ENCODE measurements around the gene THAP4.

Gene THAP4

DNA sequence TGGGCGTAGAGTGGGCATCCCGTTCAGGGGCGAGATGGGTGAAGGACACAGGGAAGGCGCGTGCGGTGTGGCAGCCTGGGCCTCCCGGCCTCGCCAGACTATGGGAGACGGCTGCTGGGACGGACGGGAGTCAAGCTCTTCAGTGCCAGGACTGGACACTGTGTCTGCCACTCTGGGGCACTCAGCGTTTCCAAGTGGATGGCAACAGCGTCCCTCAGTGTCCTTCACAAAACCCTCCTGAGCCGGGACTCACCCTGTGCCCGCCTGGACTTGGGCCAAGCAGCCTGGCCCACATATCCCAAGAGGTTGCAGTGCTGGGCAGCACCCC, 94.7 kb downstream of the THAP4 start:
- no peak for DNase-seq

DNA sequence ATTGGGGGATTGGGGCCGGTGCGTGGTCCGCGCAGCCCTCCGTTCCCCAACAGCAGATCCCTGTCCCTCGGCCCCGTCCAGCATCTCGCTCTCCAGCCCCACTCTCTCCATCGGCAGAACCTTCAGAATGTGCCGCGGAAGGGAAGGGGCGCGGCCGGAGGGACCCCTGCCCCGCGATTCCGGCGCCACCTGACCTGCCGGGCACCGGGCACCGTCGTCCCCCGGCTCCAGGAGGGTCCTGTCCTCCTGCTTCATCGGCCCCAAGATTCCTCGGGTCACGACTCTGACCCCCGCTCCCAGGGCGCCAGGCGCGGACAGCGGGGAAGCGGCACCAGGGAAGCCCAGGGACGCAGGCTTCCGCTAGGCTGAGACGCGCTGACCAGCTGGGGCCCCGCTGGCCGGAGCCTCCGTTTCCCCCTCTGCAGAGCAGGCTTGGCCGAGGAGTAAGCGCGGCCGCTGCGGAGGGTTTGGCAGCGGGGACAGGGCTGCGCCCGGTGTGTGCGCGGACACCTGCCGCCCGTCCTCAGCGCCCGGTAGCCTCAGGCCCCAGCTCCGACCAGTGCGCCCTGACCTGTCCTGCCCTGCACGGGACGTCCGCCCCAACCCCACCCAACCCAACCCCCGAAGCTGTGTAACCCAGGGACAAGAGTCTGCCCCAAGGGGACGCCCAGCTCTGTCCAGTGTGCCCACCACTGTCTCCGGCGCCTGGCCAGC, 95.2 kb downstream of the THAP4 start:
- DNase-seq, result no peak

DNA sequence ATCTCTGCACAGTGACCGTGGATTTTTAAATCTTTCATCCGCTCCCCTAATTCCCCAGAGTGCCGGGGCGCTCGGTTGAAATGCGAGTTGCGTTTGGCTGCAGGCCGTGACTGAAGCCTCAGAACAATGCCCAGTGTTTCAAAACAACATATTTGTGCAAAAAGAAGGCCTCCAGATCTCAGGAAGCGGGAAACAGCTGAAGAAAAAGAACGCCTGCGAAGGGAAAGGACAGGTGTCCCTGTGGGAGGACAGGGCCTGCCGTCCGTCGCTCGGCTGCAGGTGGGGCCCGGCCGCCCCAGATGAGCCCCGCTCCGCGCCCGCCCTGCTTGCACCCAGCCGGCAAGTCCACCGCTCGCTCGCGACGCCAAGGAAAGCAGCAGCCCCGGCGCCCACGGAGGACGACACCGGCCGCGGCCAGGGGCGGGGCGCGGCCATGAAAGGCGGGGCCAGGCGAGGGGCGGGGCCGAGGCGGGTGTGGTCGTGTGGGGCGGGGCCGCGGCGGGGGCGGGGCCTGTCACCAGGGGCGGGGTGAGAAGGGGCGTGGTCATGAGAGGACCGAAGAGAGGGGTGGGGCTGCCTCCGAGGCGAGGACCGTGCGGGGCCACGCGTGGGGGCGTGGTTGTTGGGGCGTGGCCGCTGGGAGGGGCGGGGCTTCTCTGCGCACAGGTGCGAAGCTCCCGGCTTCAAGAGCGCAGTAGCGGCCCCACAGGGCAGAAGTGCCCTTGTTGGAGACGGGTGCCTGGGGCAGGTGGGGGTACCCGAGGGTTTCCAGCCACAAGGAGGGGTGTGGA, 96.0 kb downstream of the THAP4 start:
- DNase-seq, result peak; percentile 42

DNA sequence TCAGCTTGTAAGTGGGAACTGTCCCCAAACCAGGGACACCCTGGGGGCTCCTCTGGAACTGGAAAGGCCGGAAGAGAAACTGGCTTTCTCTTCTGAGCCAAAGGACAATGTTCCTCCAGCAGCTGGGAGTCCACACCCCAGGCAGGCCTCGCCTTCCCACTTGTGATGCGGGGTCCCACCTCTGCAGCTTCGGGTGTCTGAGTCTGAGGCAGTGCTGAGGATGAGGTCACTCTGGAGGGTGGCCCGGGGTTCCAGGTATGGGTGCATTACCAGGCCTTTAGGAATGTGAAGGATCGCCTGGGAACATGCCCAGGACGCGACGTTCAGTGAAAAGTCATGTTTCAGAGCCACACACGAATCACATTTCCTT, 96.6 kb downstream of the THAP4 start:
- no peak for DNase-seq

DNA sequence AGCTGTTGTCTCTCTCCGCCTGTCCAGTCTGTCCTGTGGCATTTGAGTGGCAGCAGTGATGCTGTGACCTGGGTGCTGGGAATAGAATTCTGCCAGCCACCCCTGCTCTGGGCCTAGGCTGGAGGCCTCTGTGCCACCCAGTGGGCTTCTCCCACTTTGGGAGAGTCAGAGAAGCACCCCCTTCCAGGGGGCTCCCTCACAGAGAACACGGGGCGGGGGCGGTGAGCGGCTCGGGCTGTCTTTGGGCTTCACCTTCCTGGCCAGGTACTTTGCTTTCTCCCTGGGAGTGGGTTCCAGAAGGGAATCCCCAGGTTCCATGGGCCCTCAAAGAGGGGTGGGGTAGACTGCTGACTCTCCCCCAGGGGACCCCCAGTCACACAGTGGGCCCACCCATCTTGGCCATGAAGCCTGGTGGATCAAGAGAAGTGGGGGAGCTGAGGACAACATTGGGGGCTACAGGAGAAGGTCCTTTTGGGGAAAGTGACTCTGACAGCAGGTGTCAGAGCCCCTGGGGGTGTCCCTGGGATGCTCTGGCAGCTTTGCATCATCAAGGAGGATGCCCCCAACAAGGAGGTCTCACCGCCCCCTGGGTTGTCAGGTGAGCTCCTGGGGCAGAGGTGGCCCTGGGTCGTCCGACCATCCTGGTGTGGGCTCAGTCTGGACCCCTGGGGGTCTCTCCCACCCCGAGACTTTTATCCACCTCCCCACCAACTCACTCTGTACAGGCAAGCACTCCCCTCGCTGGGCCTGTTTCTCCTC, 97.2 kb downstream of the THAP4 start:
- no peak for DNase-seq

DNA sequence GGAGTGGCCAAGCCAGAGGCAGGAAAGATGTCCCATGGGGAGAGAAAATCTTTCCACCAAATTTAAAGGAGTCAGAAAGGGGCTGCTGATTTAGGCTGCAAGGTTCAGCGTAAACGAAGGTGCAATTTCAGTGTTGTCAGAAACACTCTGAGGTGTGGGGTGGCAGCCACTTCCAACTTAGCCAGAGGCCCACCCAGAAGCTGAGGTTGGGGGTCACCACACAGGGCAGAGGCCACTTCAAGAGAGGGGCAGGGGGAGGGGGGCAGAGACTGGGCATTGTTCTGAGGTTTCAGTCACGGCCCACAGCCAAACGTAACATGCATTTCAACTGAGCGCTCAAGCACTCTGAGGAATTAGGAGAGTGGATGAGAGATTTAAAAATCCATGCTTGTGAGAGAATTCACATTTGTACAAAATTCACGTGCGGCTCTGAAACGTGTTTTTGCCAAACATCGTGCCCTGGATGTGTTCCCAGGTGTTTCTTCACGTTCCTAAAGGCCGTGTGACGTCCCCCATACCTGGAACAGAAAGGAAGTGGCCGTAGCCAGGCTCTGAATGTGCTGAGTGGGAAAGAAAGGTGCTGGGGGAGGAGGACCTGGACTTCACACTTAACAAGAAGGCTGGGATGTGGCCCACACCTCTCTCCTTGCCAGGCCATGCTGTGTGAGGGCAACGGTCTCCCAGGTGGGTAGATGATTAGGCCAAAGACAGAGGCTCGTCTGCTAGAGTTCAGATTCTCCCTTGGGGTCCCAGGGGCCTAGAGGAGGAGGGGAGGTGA, 97.9 kb downstream of the THAP4 start:
- DNase-seq, result no peak

DNA sequence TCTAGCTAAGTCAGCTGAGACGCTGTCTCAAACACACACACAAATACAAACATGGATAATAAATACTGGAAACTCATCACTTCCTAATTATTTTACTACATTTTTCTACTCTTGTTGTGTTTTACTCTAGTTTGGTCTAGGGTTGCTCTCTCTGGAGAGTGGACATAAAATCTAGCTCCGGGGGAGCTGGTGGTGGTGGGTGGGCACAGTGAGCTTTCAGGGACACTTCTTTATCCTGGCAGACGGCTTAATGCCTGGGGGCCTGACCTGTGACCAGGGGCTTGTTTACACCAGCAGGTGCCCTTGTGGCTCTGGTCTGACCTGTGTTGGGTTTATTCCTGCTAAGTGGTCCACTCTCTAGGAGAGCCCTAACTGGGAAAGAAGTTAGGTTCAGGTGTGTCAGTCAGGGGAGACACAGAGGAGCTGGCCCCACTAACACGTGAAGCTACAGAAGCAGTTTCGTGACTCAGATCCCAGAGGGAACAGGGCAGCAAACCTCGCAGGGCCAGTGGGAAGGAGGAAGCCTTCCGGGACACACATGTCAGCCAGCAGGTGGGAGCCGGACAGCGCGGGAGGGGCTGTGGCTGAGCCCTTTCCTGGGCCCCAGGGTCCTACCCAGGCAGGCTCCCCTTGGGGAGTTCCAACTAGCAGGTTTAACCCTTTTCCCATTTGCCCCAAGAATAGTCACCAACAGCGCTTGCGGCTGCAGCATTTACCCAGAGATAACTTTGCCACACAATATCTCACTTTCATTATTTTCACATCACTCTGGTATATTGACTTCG, 100.9 kb downstream of the THAP4 start:
- DNase-seq, result no peak

DNA sequence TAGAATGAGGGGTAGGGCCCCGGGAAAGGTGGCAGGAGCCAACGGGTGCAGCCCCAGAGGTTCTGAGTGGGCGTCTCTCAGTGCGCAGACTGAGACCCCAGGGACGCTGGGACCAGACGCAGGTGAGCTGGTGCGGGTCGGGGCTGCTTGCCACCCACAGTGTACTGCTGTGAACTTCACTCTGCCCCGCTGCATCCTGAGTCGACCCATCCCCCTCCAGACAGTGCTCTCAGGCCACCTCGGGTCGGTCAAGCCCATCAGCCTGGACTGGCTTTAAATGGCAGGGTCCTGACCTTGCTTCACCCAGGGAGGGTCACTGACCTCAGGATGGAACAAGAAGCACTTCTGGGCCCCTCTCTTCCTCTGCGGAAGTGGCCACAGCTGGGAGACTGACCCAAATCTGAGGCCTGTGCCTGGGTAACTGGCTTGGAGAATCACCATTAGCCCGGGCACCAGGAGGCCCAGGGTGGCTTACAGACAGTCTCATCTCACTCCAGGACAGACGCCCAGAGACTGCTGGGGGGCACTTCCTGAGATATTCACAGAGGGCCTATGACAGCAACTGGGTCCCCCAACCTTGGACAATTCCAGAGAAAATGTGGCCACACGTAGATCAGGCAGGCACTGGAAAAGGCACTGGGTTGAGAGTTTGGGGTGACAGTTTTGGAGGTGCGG, 102.1 kb downstream of the THAP4 start:
- DNase-seq, result no peak
